Activated CD8-positive, alpha-beta memory T cell treated with anti-CD3 and anti-CD28 coated beads for 24 hours (primary cell): Measurements from ENCODE around the gene SLC29A1.
A peak's percentile ranks its signal among the peaks of the same experiment; 100 is the strongest.
"Not testable (repeated sequence)": the region's sequence is repeated elsewhere in the genome, so short reads cannot be mapped to it uniquely, and the experiment has no call there.

Experiments
- DNase-seq: peaks from one replicate; pipeline ENCODE4 v3.0.0-alpha.2; 2020

Gene SLC29A1

GRCh38 chr6:44224029-44224964, 902 bp downstream of the SLC29A1 start:
- no peak for DNase-seq

GRCh38 chr6:44224965-44225305, 1.5 kb downstream of the SLC29A1 start:
- no peak for DNase-seq

GRCh38 chr6:44225579-44226325, 2.4 kb downstream of the SLC29A1 start:
- DNase-seq: no peak

GRCh38 chr6:44226368-44227147, 3.2 kb downstream of the SLC29A1 start:
- no peak for DNase-seq

- DNase-seq: no peak
Observed at GRCh38 chr6:44227148-44227793, 3.9 kb downstream of the SLC29A1 start.

GRCh38 chr6:44228031-44228430, 4.6 kb downstream of the SLC29A1 start:
- DNase-seq: no peak

- no peak for DNase-seq
Observed at GRCh38 chr6:44228433-44228832, 5.0 kb downstream of the SLC29A1 start.

- no peak for DNase-seq
Observed at GRCh38 chr6:44228836-44229235, 5.4 kb downstream of the SLC29A1 start.

GRCh38 chr6:44229376-44230033, 6.1 kb downstream of the SLC29A1 start:
- DNase-seq: no peak

GRCh38 chr6:44230034-44230675, 6.8 kb downstream of the SLC29A1 start:
- no peak for DNase-seq

GRCh38 chr6:44231426-44231825, 8.0 kb downstream of the SLC29A1 start:
- DNase-seq: not testable (repeated sequence)

GRCh38 chr6:44232676-44233566, 9.5 kb downstream of the SLC29A1 start:
- DNase-seq: no peak

- DNase-seq: no peak
Observed at GRCh38 chr6:44233567-44234100, 10.2 kb downstream of the SLC29A1 start.

GRCh38 chr6:44234101-44235025, 11.0 kb downstream of the SLC29A1 start:
- DNase-seq: no peak

- DNase-seq: no peak
Observed at GRCh38 chr6:44235269-44235668, 11.9 kb downstream of the SLC29A1 start.

- DNase-seq: no peak
Observed at GRCh38 chr6:44235891-44236516, 12.6 kb downstream of the SLC29A1 start.

- DNase-seq: peak; percentile 84
Observed at GRCh38 chr6:44237021-44237812, 13.8 kb downstream of the SLC29A1 start.
